Osteoblast (primary cell): ENCODE data around the gene SIK2. TPM values are rescaled to one million over a fixed set of nuclear protein-coding genes. Genes with fewer than 3 reads are reported as not detected.

Experiments
- DNase-seq: peaks from one replicate; pipeline ENCODE4 v3.0.0; 2011; ENCODE audit warnings: low spot score, mixed read lengths; ENCODE audit not compliant: insufficient read length; ENCODE audit errors: missing footprints
- H2AFZ ChIP-seq: 2 replicates; pipeline ENCODE4 v1.6.0; 2011; ENCODE audit warnings: mild to moderate bottlenecking, low read length
- H3K27ac ChIP-seq: 2 replicates; pipeline ENCODE4 v1.5.1; 2011; ENCODE audit warnings: mild to moderate bottlenecking, low read depth, low read length, moderate library complexity
- H3K27me3 ChIP-seq: 2 replicates; pipeline ENCODE4 v1.6.0; 2012; ENCODE audit warnings: mild to moderate bottlenecking, control low read depth, inconsistent platforms, low read length, moderate library complexity; ENCODE audit not compliant: insufficient read depth
- H3K36me3 ChIP-seq: 2 replicates; pipeline ENCODE4 v1.5.1; 2011; ENCODE audit warnings: mild to moderate bottlenecking, low read length, control low read depth, moderate library complexity; ENCODE audit not compliant: insufficient read depth
- H3K4me1 ChIP-seq: 2 replicates; pipeline ENCODE4 v1.5.1; 2011; ENCODE audit warnings: mild to moderate bottlenecking, low read length, control low read depth, moderate library complexity; ENCODE audit not compliant: insufficient read depth
- H3K4me2 ChIP-seq: 2 replicates; pipeline ENCODE4 v1.6.0; 2011; ENCODE audit warnings: mild to moderate bottlenecking, low read length; ENCODE audit not compliant: insufficient read depth
- H3K4me3 ChIP-seq: fragments of 200-600 bp; sonication (generic); 3 replicates; pipeline ENCODE4 v1.5.1; 2012; ENCODE audit warnings: mild to moderate bottlenecking, low read length, inconsistent platforms; ENCODE audit not compliant: insufficient read depth
- H3K79me2 ChIP-seq: 2 replicates; pipeline ENCODE4 v1.6.0; 2012; ENCODE audit warnings: mild to moderate bottlenecking, low read length, control low read depth, inconsistent platforms; ENCODE audit not compliant: insufficient read depth
- H3K9me3 ChIP-seq: 2 replicates; pipeline ENCODE4 v1.5.1; 2011; ENCODE audit warnings: low read depth, low read length, control low read depth
- H4K20me1 ChIP-seq: 2 replicates; pipeline ENCODE4 v1.6.0; 2012; ENCODE audit warnings: mild to moderate bottlenecking, low read length, control low read depth; ENCODE audit not compliant: insufficient read depth
- CTCF ChIP-seq: IDR thresholded peaks from 2 replicates; pipeline ENCODE4 v1.5.1; 2011; ENCODE audit warnings: mild to moderate bottlenecking, low read depth, low read length, moderate library complexity; ENCODE audit errors: extremely low read depth
- total RNA-seq: library from RNA; depleted of rRNA; stranded (reverse); fragments of >200 nt; gene quantifications from 2 replicates; pipeline ENCODE4 v1.2.3, GENCODE V29; 2012

The SIK2 gene
- total RNA-seq, 1 donor: 17.7 TPM

- Histone ChIP-seq H3K9me3 (no peaks in the 10 kb centered on the region), H3K27me3 (no peaks in the 10 kb centered on the region), H3K27ac (peak overlapping the region; percentile 52), H3K4me1 (peaks cover 5% of the 10 kb centered on the region), H4K20me1 (peaks cover 2% of the 10 kb centered on the region), H3K4me3 (no peak overlapping the region), H3K36me3 (peaks cover 6% of the 10 kb centered on the region), H3K79me2 (peaks cover 2% of the 10 kb centered on the region), H3K4me2 (no peak overlapping the region), H2AFZ (no peak overlapping the region)
- no peak for DNase-seq
- no peak for TF ChIP-seq CTCF
Observed at GRCh38 chr11:111676878-111677585, 74.8 kb downstream of the SIK2 start.

GRCh38 chr11:111680486-111681175 is 78.4 kb downstream of the SIK2 start:
- H3K79me2 ChIP-seq: peaks cover 2% of the 10 kb centered on the region
- no peak for DNase-seq
- H3K4me1 ChIP-seq: peaks cover 5% of the 10 kb centered on the region
- H3K4me2 ChIP-seq: no peak overlapping the region
- H3K9me3 ChIP-seq: no peaks in the 10 kb centered on the region
- no peak overlapping the region for H2AFZ ChIP-seq
- H3K36me3 ChIP-seq: no peaks in the 10 kb centered on the region
- no peak for TF ChIP-seq CTCF
- H4K20me1 ChIP-seq: no peaks in the 10 kb centered on the region
- no peak overlapping the region for H3K4me3 ChIP-seq
- no peaks in the 10 kb centered on the region for H3K27me3 ChIP-seq
- H3K27ac ChIP-seq: no peak overlapping the region

- TF ChIP-seq CTCF: no peak
- H3K27ac ChIP-seq: no peak overlapping the region
Observed at GRCh38 chr11:111683806-111684205, 81.6 kb downstream of the SIK2 start.

GRCh38 chr11:111684251-111684650 is 82.0 kb downstream of the SIK2 start:
- DNase-seq: no peak
- Histone ChIP-seq H3K4me2 (no peak overlapping the region), H3K27ac (no peak overlapping the region), H4K20me1 (no peaks in the 10 kb centered on the region), H3K9me3 (no peaks in the 10 kb centered on the region), H2AFZ (no peak overlapping the region), H3K79me2 (no peaks in the 10 kb centered on the region), H3K4me3 (no peak overlapping the region), H3K4me1 (no peaks in the 10 kb centered on the region), H3K27me3 (no peaks in the 10 kb centered on the region), H3K36me3 (peaks cover 14% of the 10 kb centered on the region)
- no peak for TF ChIP-seq CTCF

More at GRCh38 chr11:111683806-111684205, 81.6 kb downstream of the SIK2 start:
- no peaks in the 10 kb centered on the region for H4K20me1 ChIP-seq
- no peak for DNase-seq
- no peaks in the 10 kb centered on the region for H3K27me3 ChIP-seq
- no peaks in the 10 kb centered on the region for H3K4me1 ChIP-seq
- peaks cover 10% of the 10 kb centered on the region for H3K36me3 ChIP-seq
- no peaks in the 10 kb centered on the region for H3K9me3 ChIP-seq
- no peak overlapping the region for H3K4me3 ChIP-seq
- H3K4me2 ChIP-seq: no peak overlapping the region
- no peak overlapping the region for H2AFZ ChIP-seq
- H3K79me2 ChIP-seq: no peaks in the 10 kb centered on the region
